Measurements from ENCODE around the gene F2RL3.

F2RL3 gene

DNA sequence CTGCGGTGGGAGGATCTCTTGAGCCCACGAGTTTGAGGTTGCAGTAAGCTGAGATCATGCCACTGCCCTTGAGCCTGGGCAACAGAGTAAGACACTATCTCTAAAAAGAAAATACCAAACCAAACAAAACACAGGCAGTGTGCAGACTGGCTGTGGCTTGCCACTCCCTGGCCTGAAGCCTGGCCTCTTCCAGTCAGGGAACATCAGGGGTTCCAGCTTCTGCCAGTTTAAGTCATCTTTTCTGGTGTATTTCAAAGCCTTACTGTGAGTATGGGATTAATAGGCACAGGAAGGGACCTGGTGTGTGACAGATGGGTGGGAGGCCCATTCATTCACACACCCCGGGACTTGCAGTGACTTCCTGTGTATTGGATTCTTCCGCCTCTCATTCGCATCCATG lies 27.0 kb upstream of the F2RL3 start:
- TF ChIP-seq, protein P1, sequence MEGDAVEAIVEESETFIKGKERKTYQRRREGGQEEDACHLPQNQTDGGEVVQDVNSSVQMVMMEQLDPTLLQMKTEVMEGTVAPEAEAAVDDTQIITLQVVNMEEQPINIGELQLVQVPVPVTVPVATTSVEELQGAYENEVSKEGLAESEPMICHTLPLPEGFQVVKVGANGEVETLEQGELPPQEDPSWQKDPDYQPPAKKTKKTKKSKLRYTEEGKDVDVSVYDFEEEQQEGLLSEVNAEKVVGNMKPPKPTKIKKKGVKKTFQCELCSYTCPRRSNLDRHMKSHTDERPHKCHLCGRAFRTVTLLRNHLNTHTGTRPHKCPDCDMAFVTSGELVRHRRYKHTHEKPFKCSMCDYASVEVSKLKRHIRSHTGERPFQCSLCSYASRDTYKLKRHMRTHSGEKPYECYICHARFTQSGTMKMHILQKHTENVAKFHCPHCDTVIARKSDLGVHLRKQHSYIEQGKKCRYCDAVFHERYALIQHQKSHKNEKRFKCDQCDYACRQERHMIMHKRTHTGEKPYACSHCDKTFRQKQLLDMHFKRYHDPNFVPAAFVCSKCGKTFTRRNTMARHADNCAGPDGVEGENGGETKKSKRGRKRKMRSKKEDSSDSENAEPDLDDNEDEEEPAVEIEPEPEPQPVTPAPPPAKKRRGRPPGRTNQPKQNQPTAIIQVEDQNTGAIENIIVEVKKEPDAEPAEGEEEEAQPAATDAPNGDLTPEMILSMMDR (IDR thresholded peaks at IDR 0.05; ENCODE audit: control insufficient read depth, insufficient read depth, low read depth, low read length, missing control alignments): no peak
- DNase-seq (ENCODE audit: low read depth): no peak
- H3K4me3 ChIP-seq (ENCODE audit: control insufficient read depth, low read depth, low read length): no peak overlapping the region

DNA sequence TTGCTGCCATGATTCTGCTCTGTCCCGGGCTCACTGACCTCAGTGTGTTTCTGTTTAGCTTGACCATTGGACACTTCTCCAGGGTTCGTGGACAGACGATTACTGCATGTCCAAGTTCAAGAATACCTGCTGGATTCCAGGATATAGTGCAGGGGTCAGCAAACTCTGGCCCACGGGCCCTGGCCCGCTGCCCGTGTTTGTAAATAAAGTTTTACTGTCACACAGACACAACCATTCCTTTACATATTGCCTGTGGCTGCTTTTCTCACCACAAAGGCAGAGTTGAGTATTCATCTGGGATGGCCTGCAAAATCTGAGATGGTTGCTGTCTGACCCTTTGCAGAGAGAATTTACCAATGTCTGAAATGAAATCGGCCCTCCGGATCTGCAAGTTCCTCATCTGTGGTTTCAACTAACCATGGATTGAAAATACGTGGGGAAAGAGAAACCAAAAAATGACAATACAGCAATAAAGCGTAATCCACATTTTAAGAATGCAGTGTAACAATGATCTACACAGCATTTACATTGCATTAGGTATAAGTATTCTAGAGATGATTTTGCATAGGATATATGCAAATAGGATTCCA lies 25.9 kb upstream of the F2RL3 start:
- no peak for DNase-seq (ENCODE audit: low read depth)
- H3K4me3 ChIP-seq (ENCODE audit: control insufficient read depth, low read depth, low read length): no peak overlapping the region
- TF ChIP-seq, protein P1 (IDR thresholded peaks at IDR 0.05; ENCODE audit: control insufficient read depth, insufficient read depth, low read depth, low read length, missing control alignments): no peak

DNA sequence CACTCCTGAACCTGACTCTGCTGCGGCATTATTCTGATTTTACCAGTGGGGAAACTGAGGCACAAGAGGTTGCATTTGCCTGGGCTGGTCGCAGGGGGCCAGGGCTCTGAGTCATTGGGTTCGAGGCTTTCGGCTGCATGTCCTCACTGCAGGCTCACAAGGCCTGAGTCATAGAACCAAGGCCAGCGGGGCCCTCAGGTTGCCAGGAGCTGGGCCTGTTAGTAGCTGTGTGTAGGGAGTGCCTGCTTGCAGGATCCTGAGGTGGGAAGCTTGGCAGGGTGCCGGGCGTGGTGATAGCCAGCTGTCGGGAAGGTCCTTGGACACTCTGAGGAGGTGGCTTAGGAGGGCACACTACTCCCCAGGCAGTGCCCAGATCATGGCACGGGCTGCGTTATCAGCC lies 21.6 kb upstream of the F2RL3 start:
- DNase-seq (ENCODE audit: low read depth): no peak
- H3K4me3 ChIP-seq (ENCODE audit: control insufficient read depth, low read depth, low read length): no peak overlapping the region
- TF ChIP-seq, protein P1 (IDR thresholded peaks at IDR 0.05; ENCODE audit: control insufficient read depth, insufficient read depth, low read depth, low read length, missing control alignments): no peak

DNA sequence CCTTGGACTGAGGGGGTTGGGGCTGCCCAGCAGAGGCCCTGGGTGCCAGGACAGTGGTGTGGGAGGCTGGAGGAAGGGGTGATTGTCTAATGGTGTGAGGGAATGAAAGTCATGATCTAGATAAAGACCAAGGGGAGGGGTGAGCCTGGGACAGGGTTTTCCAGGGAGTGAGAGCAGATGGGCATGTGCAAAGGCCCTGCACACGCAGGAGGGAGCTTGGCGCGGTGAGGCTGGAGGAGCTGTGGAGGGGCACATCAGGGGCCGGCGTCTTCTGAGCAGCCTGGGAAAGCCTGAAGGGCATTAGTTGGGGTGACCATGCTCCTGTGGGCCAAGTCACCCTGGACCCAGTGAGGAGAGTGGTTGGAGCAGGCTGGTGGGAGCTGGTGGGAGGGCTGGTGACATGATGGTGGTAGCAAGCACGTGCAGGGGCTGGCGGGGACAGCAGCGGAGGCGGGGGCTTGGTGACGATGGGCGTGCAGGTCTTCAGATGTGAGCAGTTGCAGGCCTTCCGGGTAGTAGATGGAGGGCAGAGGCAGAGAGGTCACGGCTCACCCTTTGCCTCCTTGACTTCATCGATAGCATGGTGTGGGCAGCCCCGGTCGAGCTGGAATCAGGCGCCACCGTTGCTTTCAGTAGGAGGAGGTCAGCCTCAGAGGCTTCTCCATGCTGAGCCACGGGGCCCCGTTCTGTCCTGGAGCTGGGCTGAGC lies 20.2 kb upstream of the F2RL3 start:
- DNase-seq (ENCODE audit: low read depth): no peak
- TF ChIP-seq, protein P1 (IDR thresholded peaks at IDR 0.05; ENCODE audit: control insufficient read depth, insufficient read depth, low read depth, low read length, missing control alignments): no peak
- H3K4me3 ChIP-seq (ENCODE audit: control insufficient read depth, low read depth, low read length): no peak overlapping the region

DNA sequence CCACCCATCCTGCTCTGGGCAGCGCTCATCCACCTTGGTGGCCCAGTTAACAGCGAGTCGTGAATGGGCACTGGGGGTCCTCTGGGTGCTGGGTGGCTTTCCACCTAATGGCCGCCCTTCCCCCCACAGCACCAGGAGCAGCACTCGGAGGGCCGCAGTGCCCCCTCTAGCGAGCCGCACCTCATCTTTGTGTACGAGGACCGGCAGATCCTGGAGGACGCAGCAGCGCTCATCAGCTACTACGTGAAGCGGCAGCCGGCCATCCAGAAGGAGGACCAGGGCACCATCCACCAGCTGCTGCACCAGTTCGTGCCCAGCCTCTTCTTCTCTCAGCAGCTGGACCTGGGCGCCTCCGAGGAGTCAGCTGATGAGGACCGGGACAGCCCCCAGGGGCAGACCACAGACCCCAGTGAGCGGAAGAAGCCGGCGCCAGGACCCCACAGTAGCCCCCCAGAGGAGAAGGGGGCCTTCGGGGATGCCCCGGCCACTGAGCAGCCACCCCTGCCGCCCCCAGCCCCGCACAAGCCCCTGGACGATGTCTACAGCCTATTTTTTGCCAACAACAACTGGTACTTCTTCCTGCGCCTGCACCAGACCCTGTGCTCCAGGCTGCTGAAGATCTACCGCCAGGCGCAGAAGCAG lies 19.3 kb upstream of the F2RL3 start:
- TF ChIP-seq, protein P1 (IDR thresholded peaks at IDR 0.05; ENCODE audit: control insufficient read depth, insufficient read depth, low read depth, low read length, missing control alignments): no peak
- no peak for DNase-seq (ENCODE audit: low read depth)

DNA sequence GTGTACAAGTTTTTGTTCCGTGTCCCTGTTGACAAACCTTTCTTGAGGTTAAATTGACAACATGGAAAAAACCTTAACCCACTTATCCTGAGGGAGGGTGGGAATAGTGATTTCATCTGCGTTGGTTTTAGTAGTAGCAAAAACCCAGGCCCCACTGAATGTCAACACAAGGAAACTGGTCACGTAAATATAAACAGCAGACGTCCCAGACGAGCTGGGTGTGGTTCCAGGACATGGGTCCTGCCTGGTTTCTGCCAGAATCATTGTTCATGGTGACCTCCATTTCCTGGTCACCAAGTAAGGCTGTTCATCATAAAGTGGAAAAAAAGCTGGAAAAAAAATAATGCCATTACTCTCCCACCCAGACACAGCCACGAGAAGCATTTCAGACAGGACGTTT lies 16.9 kb upstream of the F2RL3 start:
- TF ChIP-seq, protein P1 (IDR thresholded peaks at IDR 0.05; ENCODE audit: control insufficient read depth, insufficient read depth, low read depth, low read length, missing control alignments): no peak
- H3K4me3 ChIP-seq (ENCODE audit: control insufficient read depth, low read depth, low read length): no peak overlapping the region
- DNase-seq (ENCODE audit: low read depth): no peak

More for the DNA sequence above, 19.3 kb upstream of the F2RL3 start:
- no peak overlapping the region for H3K4me3 ChIP-seq (ENCODE audit: control insufficient read depth, low read depth, low read length)

Measured in AG09309 (cell line).